Mesendoderm (in vitro differentiated cells): ENCODE results near the gene NVL.

ENCODE experiments used
- DNase-seq: peaks from one replicate; pipeline ENCODE4 v3.0.0; 2013
- H2AK5ac ChIP-seq: 2 replicates; pipeline ENCODE4 v1.6.1; 2013; ENCODE audit warnings: low read length, inconsistent platforms
- H2BK120ac ChIP-seq: 2 replicates; pipeline ENCODE4 v1.6.1; 2013; ENCODE audit warnings: low read depth, mild to moderate bottlenecking, low read length, moderate library complexity, mixed read lengths
- H2BK15ac ChIP-seq: replicated peaks from 2 replicates; pipeline ENCODE4 v1.6.1; 2013; ENCODE audit warnings: low read depth, mild to moderate bottlenecking, moderate library complexity
- H2BK5ac ChIP-seq: 2 replicates; pipeline ENCODE4 v1.6.1; 2013; ENCODE audit warnings: low read length, inconsistent platforms
- H3K18ac ChIP-seq: 2 replicates; pipeline ENCODE4 v1.6.1; 2013; ENCODE audit warnings: mild to moderate bottlenecking, low read length, mixed read lengths
- H3K23ac ChIP-seq: one replicate; pipeline ENCODE4 v1.6.1; 2013; ENCODE audit warnings: low read length
- H3K27ac ChIP-seq: 2 replicates; pipeline ENCODE4 v1.5.1; 2013; ENCODE audit warnings: low read depth, mild to moderate bottlenecking, inconsistent platforms, low read length, moderate library complexity
- H3K27me3 ChIP-seq: 2 replicates; pipeline ENCODE4 v1.6.1; 2013; ENCODE audit warnings: low read length, control low read depth, mild to moderate bottlenecking, inconsistent platforms; ENCODE audit not compliant: insufficient read depth, poor library complexity
- H3K36me3 ChIP-seq: 2 replicates; pipeline ENCODE4 v1.6.1; 2013; ENCODE audit warnings: low read length, inconsistent platforms; ENCODE audit not compliant: control insufficient read depth, insufficient read depth
- H3K4ac ChIP-seq: one replicate; pipeline ENCODE4 v1.6.1; 2013; ENCODE audit warnings: low read depth, mild to moderate bottlenecking, low read length, moderate library complexity
- H3K4me1 ChIP-seq: 2 replicates; pipeline ENCODE4 v1.6.1; 2013; ENCODE audit warnings: low read depth, low read length, inconsistent platforms; ENCODE audit not compliant: control insufficient read depth
- H3K4me2 ChIP-seq: 2 replicates; pipeline ENCODE4 v1.6.1; 2013; ENCODE audit warnings: low read length
- H3K4me3 ChIP-seq: 2 replicates; pipeline ENCODE4 v1.5.1; 2013; ENCODE audit warnings: mild to moderate bottlenecking, low read length
- H3K56ac ChIP-seq: one replicate; pipeline ENCODE4 v1.6.1; 2013; ENCODE audit warnings: low read length
- H3K79me1 ChIP-seq: 2 replicates; pipeline ENCODE4 v1.6.1; 2013; ENCODE audit warnings: low read length, inconsistent platforms
- H3K79me2 ChIP-seq: 2 replicates; pipeline ENCODE4 v1.6.1; 2013; ENCODE audit warnings: mild to moderate bottlenecking, low read length; ENCODE audit not compliant: control insufficient read depth, insufficient read depth
- H3K9ac ChIP-seq: 2 replicates; pipeline ENCODE4 v1.6.1; 2013; ENCODE audit warnings: low read length, inconsistent platforms
- H4K5ac ChIP-seq: one replicate; pipeline ENCODE4 v1.6.1; 2013; ENCODE audit warnings: low read length
- H4K8ac ChIP-seq: one replicate; pipeline ENCODE4 v1.6.1; 2013; ENCODE audit warnings: low read depth, mild to moderate bottlenecking, control low read depth, low read length, moderate library complexity
- WGBS: extraction: QIAGEN DNeasy Blood & Tissue Kit; methylation state at CpG from one replicate; pipeline ENCODE4 v1.1.7; 2013; ENCODE audit warnings: low lambda C conversion rate, missing lambda C conversion rate; ENCODE audit not compliant: insufficient coverage; ENCODE audit errors: extremely low coverage; 5-methylcytosine and 5-hydroxymethylcytosine counted together

The NVL gene

GRCh38 chr1:224201383-224201782 lies 128.6 kb downstream of the NVL start:
- no peak overlapping the region for H2AK5ac ChIP-seq
- H3K36me3 ChIP-seq = no peaks in the 10 kb centered on the region
- no peak overlapping the region for H2BK120ac ChIP-seq
- H4K5ac ChIP-seq = no peak overlapping the region
- no peak overlapping the region for H3K4me2 ChIP-seq
- no peak overlapping the region for H3K56ac ChIP-seq
- H3K27ac ChIP-seq = no peak overlapping the region
- H2BK5ac ChIP-seq = no peak overlapping the region
- no peak overlapping the region for H2BK15ac ChIP-seq
- no peak overlapping the region for H3K4ac ChIP-seq
- no peak overlapping the region for H3K18ac ChIP-seq
- no peak overlapping the region for H3K9ac ChIP-seq
- no peaks in the 10 kb centered on the region for H3K79me2 ChIP-seq
- no CpG with 5 or more reads among the region's 5 CpGs for WGBS
- H3K27me3 ChIP-seq = no peaks in the 10 kb centered on the region
- peaks cover 7% of the 10 kb centered on the region for H3K4me1 ChIP-seq
- no peak overlapping the region for H3K23ac ChIP-seq
- DNase-seq = no peak
- no peak overlapping the region for H4K8ac ChIP-seq
- H3K4me3 ChIP-seq = no peak overlapping the region
- no peaks in the 10 kb centered on the region for H3K79me1 ChIP-seq

- Histone ChIP-seq H3K56ac (no peak overlapping the region), H3K4me3 (no peak overlapping the region), H3K79me2 (no peaks in the 10 kb centered on the region), H3K36me3 (peaks cover 1% of the 10 kb centered on the region), H3K27ac (no peak overlapping the region), H3K4me2 (no peak overlapping the region), H3K23ac (no peak overlapping the region), H2AK5ac (no peak overlapping the region), H3K79me1 (no peaks in the 10 kb centered on the region), H2BK15ac (no peak overlapping the region), H3K18ac (no peak overlapping the region), H4K5ac (no peak overlapping the region), H3K27me3 (no peaks in the 10 kb centered on the region), H2BK120ac (no peak overlapping the region), H2BK5ac (no peak overlapping the region), H3K9ac (no peak overlapping the region), H4K8ac (no peak overlapping the region), H3K4ac (no peak overlapping the region), H3K4me1 (peaks cover 5% of the 10 kb centered on the region)
- WGBS = no CpG with 5 or more reads among the region's 2 CpGs
- DNase-seq = no peak
Observed at GRCh38 chr1:224199679-224200078, 130.3 kb downstream of the NVL start.

GRCh38 chr1:224198572-224198971 lies 131.4 kb downstream of the NVL start:
- no peak overlapping the region for H3K27ac ChIP-seq
- no CpG with 5 or more reads among the region's 4 CpGs for WGBS

GRCh38 chr1:224196813-224197600 lies 133.0 kb downstream of the NVL start:
- Histone ChIP-seq H3K18ac (no peak overlapping the region), H3K56ac (no peak overlapping the region), H4K8ac (no peak overlapping the region), H3K4me3 (no peak overlapping the region), H4K5ac (no peak overlapping the region), H3K9ac (no peak overlapping the region), H3K27me3 (no peaks in the 10 kb centered on the region), H3K4ac (no peak overlapping the region), H3K36me3 (peaks cover 3% of the 10 kb centered on the region), H3K4me2 (no peak overlapping the region), H2BK120ac (no peak overlapping the region), H2AK5ac (no peak overlapping the region), H3K23ac (no peak overlapping the region), H2BK15ac (no peak overlapping the region), H3K27ac (no peak overlapping the region), H3K79me2 (no peaks in the 10 kb centered on the region), H3K79me1 (no peaks in the 10 kb centered on the region), H2BK5ac (no peak overlapping the region), H3K4me1 (peaks cover 1% of the 10 kb centered on the region)
- no CpG with 5 or more reads among the region's 5 CpGs for WGBS
- DNase-seq = no peak

More at GRCh38 chr1:224198572-224198971, 131.4 kb downstream of the NVL start:
- Histone ChIP-seq H4K5ac (no peak overlapping the region), H3K23ac (no peak overlapping the region), H2BK15ac (no peak overlapping the region), H3K27me3 (no peaks in the 10 kb centered on the region), H3K4me2 (no peak overlapping the region), H2BK5ac (no peak overlapping the region), H3K9ac (no peak overlapping the region), H3K36me3 (peaks cover 1% of the 10 kb centered on the region), H3K79me2 (no peaks in the 10 kb centered on the region), H3K4ac (no peak overlapping the region), H3K18ac (no peak overlapping the region), H3K4me3 (no peak overlapping the region), H2BK120ac (no peak overlapping the region), H2AK5ac (no peak overlapping the region), H3K79me1 (no peaks in the 10 kb centered on the region), H3K4me1 (peaks cover 4% of the 10 kb centered on the region), H4K8ac (no peak overlapping the region), H3K56ac (no peak overlapping the region)
- no peak for DNase-seq

GRCh38 chr1:224193319-224193966 lies 136.5 kb downstream of the NVL start:
- no peak overlapping the region for H2BK120ac ChIP-seq
- H3K4ac ChIP-seq = no peak overlapping the region
- H3K18ac ChIP-seq = no peak overlapping the region
- peaks cover 3% of the 10 kb centered on the region for H3K36me3 ChIP-seq
- no peak overlapping the region for H3K27ac ChIP-seq
- no peak overlapping the region for H3K23ac ChIP-seq
- no peak overlapping the region for H4K8ac ChIP-seq
- H3K9ac ChIP-seq = no peak overlapping the region
- WGBS = no CpG with 5 or more reads among the region's 8 CpGs
- peaks cover 2% of the 10 kb centered on the region for H3K79me1 ChIP-seq
- H3K4me3 ChIP-seq = no peak overlapping the region
- H3K79me2 ChIP-seq = peaks cover 6% of the 10 kb centered on the region
- no peak overlapping the region for H3K4me2 ChIP-seq
- H3K56ac ChIP-seq = no peak overlapping the region
- no peaks in the 10 kb centered on the region for H3K27me3 ChIP-seq
- H4K5ac ChIP-seq = no peak overlapping the region
- H3K4me1 ChIP-seq = peaks cover 1% of the 10 kb centered on the region
- H2AK5ac ChIP-seq = no peak overlapping the region
- no peak for DNase-seq
- H2BK5ac ChIP-seq = no peak overlapping the region
- H2BK15ac ChIP-seq = no peak overlapping the region
